Activated CD4-positive, alpha-beta T cell treated with anti-CD3 and anti-CD28 coated beads, Interleukin-2, amount 10 ng/mL, durations not matched to agents 24 days and 14 days (primary cell): ENCODE results near the gene MYL11. TPM values are rescaled to one million over a fixed set of nuclear protein-coding genes. Genes with fewer than 3 reads are reported as not detected.
"Not testable (repeated sequence)": the region's sequence is repeated elsewhere in the genome, so short reads cannot be mapped to it uniquely, and the experiment has no call there.

Experiments used
- DNase-seq: peaks from one replicate; pipeline ENCODE4 v3.0.0; 2022
- H3K27ac Mint-ChIP-seq: one replicate; pipeline ENCODE4 v1.8.0; 2022; ENCODE audit warnings: mild to moderate bottlenecking, mixed read lengths
- H3K27me3 Mint-ChIP-seq: one replicate; pipeline ENCODE4 v1.8.0; 2022; ENCODE audit warnings: mixed read lengths
- H3K36me3 Mint-ChIP-seq: one replicate; pipeline ENCODE4 v1.8.0; 2022; ENCODE audit warnings: low read depth, mild to moderate bottlenecking, mixed read lengths
- H3K4me1 Mint-ChIP-seq: one replicate; pipeline ENCODE4 v1.8.0; 2021; ENCODE audit warnings: mixed read lengths
- H3K4me3 Mint-ChIP-seq: one replicate; pipeline ENCODE4 v1.8.0; 2022; ENCODE audit warnings: mild to moderate bottlenecking, moderate library complexity, mixed read lengths
- H3K9me3 Mint-ChIP-seq: one replicate; pipeline ENCODE4 v1.8.0; 2021; ENCODE audit warnings: mixed read lengths
- intact Hi-C: fragments of 100-400 bp; cut with micrococcal nuclease; formaldehyde crosslinking; loops from one replicate; pipeline ENCODE4 v1.15.1; 2023
- total RNA-seq: library from RNA; stranded (reverse); gene quantifications from 2 replicates; pipeline ENCODE4 v1.2.3, GENCODE V29; 2022

The MYL11 gene
- 1.0 and 1.3 TPM in 2 replicates for total RNA-seq

GRCh38 chr16:30374538-30374937 lies at the start of gene MYL11:
TSS of gene MYL11 (plus strand) at chr16:30374802. CDS start at chr16:30374858, 56 bp downstream.
- Mint-ChIP-seq H3K27ac (peak within 1 kb of the TSS; percentile 48), H3K4me3 (no peak within 1 kb of the TSS), H3K36me3 (peaks cover 11% of the 10 kb centered on the region), H3K27me3 (peaks cover 4% of the 10 kb centered on the region), H3K9me3 (no peaks in the 10 kb centered on the region), H3K4me1 (peaks cover 35% of the 10 kb centered on the region)
- intact Hi-C loops: loop anchor here (5.0 to 10.0 kb wide), 2 partner anchors 153 to 380 kb away; partner anchors contain the start of genes HIRIP3, INO80E and ZNF768
- peak; percentile 58 for DNase-seq

GRCh38 chr16:30334473-30334989 lies 40.1 kb upstream of the MYL11 start:
- H3K27ac Mint-ChIP-seq: peak overlapping the region; percentile 88
- DNase-seq: peak; percentile 97
- not testable (repeated sequence) for H3K36me3 Mint-ChIP-seq, H3K9me3 Mint-ChIP-seq, H3K27me3 Mint-ChIP-seq
- intact Hi-C loops: loop anchor here (2.0 kb wide), 2 partner anchors 20 to 44 kb away; partner anchors contain the start of gene CD2BP2
- peaks cover 11% of the 10 kb centered on the region for H3K4me1 Mint-ChIP-seq
- H3K4me3 Mint-ChIP-seq: peak overlapping the region; percentile 96

DNA sequence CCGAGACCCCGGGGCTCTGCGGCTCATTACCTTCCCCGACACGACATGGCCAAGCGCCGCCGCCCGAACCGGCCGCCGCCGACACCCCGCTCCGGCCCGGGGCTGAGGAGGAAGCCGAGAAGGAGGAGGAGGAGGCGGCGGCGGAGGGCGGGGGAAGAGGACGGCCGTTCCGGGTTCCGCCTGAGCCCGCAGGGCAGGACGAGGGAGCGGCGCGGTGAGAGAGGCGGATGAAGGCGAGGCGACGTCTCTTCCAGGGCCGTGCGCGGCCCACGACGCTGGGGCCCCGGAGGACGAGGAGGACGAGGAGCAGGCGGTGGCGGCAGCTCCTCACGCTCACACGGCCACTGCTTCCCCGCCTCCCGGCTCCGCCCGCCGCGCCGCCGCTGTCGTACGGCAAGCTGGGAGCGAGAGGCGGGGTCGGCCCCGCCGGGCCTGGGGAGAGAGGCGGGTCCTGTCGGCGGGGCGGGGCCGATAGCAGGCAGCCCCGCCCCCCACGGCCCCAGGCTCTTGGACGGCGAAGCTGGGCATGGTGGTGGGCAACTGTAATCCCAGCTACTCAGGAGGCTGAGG lies 39.5 kb upstream of the MYL11 start:
- peak overlapping the region; percentile 88 for H3K27ac Mint-ChIP-seq

DNA sequence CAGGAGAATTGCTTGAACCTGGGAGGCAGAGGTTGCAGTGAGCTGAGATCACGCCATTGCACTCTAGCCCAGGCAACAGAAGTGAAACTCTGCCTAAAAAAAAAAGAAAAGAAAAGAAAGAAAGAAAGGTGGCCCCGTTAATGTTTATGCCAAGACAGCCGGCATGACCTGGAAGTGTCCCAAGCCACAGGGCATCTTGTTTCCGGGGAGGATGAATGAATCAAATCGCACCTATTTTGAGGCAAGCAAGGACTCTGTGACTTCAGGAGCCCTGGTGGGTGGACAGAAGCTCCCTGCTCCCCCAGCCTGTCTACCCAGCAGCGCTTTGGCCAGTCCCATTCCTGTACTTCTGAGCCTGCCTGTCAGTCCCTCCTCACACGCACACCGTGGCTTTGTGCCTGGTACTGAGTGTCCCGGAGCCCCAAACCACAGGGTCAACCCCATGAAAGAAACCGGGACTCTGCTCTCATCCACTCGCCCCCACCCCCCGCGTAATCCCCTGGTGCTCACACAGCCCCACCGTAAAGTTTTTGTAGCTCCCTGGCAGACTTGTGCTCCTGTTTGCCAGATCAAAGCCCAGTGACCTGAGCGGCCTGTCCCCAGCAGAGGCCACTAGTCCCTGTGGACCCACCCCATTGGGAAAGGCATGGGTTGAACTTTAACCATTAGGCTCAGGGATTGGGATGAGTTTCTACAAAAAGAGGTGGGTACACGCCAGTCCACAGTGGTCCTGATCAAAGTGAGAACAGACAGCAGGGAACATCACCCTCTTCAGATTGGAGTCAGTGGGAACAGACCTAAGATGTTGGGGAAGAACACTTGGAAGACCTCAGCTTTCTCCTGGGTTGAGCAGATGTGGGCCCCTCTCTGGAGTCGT lies 38.8 kb upstream of the MYL11 start:
- no peak for DNase-seq
- Mint-ChIP-seq H3K36me3 (no peaks in the 10 kb centered on the region), H3K4me1 (peaks cover 13% of the 10 kb centered on the region), H3K27me3 (no peaks in the 10 kb centered on the region), H3K9me3 (no peaks in the 10 kb centered on the region), H3K4me3 (peak overlapping the region; percentile 86), H3K27ac (peak overlapping the region; percentile 83)
- intact Hi-C loops: loop anchor here (1.0 to 5.0 kb wide), 4 partner anchors 19 to 71 kb away; partner anchors contain the start of genes CD2BP2, TBC1D10B and ZNF771

More for the DNA sequence above, 39.5 kb upstream of the MYL11 start:
- not testable (repeated sequence) for H3K9me3 Mint-ChIP-seq, H3K36me3 Mint-ChIP-seq, H3K27me3 Mint-ChIP-seq
- peak; percentile 95 for DNase-seq
- Mint-ChIP-seq H3K4me3 (peak overlapping the region; percentile 86), H3K4me1 (peaks cover 13% of the 10 kb centered on the region)
- intact Hi-C loops: loop anchor here (1.0 to 5.0 kb wide), 4 partner anchors 20 to 72 kb away; partner anchors contain the start of genes CD2BP2, TBC1D10B and ZNF771

DNA sequence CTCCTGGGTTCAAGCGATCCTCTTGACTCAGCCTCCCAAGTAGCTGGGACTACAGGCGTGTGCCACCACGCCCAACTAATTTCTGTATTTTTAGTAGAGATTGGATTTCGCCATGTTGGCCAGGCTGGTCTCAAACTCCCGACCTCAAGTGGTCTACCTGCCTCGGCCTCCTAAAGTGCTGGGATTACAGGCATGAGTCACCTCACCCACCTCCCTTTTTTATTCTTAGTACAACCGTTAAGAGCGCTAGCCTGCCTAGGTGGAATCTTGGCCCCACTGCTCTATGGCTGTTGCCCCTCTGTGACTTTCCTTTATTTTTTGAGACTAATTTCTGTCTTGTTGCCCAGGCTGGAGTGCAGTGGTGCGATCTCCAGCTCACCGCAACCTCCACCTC lies 36.6 kb upstream of the MYL11 start:
- not testable (repeated sequence) for H3K27ac Mint-ChIP-seq, H3K36me3 Mint-ChIP-seq, DNase-seq, H3K4me3 Mint-ChIP-seq, H3K27me3 Mint-ChIP-seq, H3K9me3 Mint-ChIP-seq
- intact Hi-C loops: loop anchor here (5.0 kb wide), 1 partner anchor 69 kb away; the partner anchor contains the start of gene ZNF771
- H3K4me1 Mint-ChIP-seq: peaks cover 13% of the 10 kb centered on the region

DNA sequence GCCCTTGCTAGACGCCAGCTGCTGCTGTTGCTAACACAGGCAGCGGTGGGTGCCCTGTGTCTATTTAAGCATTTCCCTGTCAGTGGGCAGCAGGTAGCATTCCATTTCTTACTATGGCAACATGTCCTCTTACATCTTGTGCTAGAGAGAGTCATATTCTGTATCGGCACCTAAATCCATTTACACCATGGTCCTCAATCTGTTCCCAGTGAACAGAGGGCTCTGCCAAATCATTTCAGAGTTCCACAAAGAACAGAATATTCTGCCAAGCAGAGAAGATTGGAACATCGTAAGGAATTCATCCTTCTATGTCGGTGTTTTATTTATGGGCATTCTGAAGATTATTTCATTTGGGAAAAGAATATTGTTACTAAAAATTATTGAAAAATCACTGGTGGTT lies 35.9 kb upstream of the MYL11 start:
- H3K4me3 Mint-ChIP-seq: not testable (repeated sequence)
- intact Hi-C loops: loop anchor here (5.0 kb wide), 1 partner anchor 69 kb away; the partner anchor contains the start of gene ZNF771

GRCh38 chr16:30340621-30341020 lies 34.0 kb upstream of the MYL11 start:
- H3K4me1 Mint-ChIP-seq: peaks cover 13% of the 10 kb centered on the region
- no peaks in the 10 kb centered on the region for H3K27me3 Mint-ChIP-seq
- H3K27ac Mint-ChIP-seq: no peak overlapping the region
- H3K36me3 Mint-ChIP-seq: no peaks in the 10 kb centered on the region
- H3K9me3 Mint-ChIP-seq: no peaks in the 10 kb centered on the region
- intact Hi-C loops: no loop called here
- DNase-seq: no peak
- no peak overlapping the region for H3K4me3 Mint-ChIP-seq

More for the DNA sequence above, 35.9 kb upstream of the MYL11 start:
- H3K9me3 Mint-ChIP-seq, H3K27ac Mint-ChIP-seq, H3K36me3 Mint-ChIP-seq, H3K27me3 Mint-ChIP-seq, DNase-seq: not testable (repeated sequence)
- H3K4me1 Mint-ChIP-seq: peaks cover 13% of the 10 kb centered on the region

GRCh38 chr16:30341971-30342370 lies 32.6 kb upstream of the MYL11 start:
- H3K36me3 Mint-ChIP-seq, H3K4me3 Mint-ChIP-seq, H3K9me3 Mint-ChIP-seq, H3K4me1 Mint-ChIP-seq, H3K27ac Mint-ChIP-seq, DNase-seq, intact Hi-C loops, H3K27me3 Mint-ChIP-seq: not testable (repeated sequence)

- no peak overlapping the region for H3K4me3 Mint-ChIP-seq
- no peak for DNase-seq
Measured at GRCh38 chr16:30342751-30343490, 31.7 kb upstream of the MYL11 start.

DNA sequence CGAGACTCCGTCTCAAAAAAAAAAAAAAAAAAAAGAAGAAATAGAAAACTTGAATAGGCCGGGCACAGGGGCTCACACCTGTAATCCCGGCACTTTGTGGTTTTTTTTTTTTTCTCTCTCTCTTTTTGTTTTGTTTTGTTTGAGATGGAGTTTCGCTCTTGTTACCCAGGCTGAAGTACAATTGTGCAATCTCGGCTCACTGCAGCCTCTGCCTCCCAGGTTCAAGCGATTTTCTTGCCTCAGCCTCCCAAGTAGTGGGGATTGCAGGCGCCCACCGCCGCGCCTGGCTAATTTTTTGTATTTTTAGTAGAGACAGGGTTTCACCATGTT lies 31.1 kb upstream of the MYL11 start:
- H3K4me3 Mint-ChIP-seq, intact Hi-C loops, H3K27ac Mint-ChIP-seq, DNase-seq, H3K36me3 Mint-ChIP-seq, H3K27me3 Mint-ChIP-seq, H3K9me3 Mint-ChIP-seq, H3K4me1 Mint-ChIP-seq: not testable (repeated sequence)

More at GRCh38 chr16:30342751-30343490, 31.7 kb upstream of the MYL11 start:
- H3K9me3 Mint-ChIP-seq: no peaks in the 10 kb centered on the region
- peaks cover 8% of the 10 kb centered on the region for H3K4me1 Mint-ChIP-seq
- intact Hi-C loops: no loop called here
- no peak overlapping the region for H3K27ac Mint-ChIP-seq
- H3K36me3 Mint-ChIP-seq: peaks cover 1% of the 10 kb centered on the region
- H3K27me3 Mint-ChIP-seq: no peaks in the 10 kb centered on the region

DNA sequence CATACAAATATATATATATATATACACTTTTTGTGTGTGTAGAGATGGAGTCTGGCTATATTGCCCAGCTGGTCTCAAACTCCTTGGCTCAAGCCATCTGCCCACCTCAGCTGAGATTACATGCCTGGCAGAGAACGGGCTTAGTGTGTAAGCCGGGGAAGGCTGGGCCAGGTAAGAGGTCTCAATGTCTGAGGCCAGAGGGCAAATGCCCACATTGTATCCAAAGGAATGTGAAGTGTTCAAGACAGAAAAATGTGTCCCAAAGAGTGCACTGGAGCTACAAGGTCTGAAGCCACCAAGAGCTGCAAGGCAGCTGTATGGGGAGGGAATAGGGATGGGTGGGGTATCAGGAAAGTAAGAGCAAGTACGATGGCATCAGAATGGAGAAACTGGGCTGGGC lies 28.3 kb upstream of the MYL11 start:
- Mint-ChIP-seq H3K36me3 (peaks cover 23% of the 10 kb centered on the region), H3K4me3 (no peak overlapping the region), H3K4me1 (peaks cover 16% of the 10 kb centered on the region), H3K9me3 (no peaks in the 10 kb centered on the region), H3K27ac (no peak overlapping the region), H3K27me3 (no peaks in the 10 kb centered on the region)
- no peak for DNase-seq
- intact Hi-C loops: no loop called here

GRCh38 chr16:30348113-30348512 lies 26.5 kb upstream of the MYL11 start:
- H3K27me3 Mint-ChIP-seq: no peaks in the 10 kb centered on the region
- peaks cover 17% of the 10 kb centered on the region for H3K4me1 Mint-ChIP-seq
- H3K9me3 Mint-ChIP-seq: no peaks in the 10 kb centered on the region
- intact Hi-C loops: no loop called here
- H3K27ac Mint-ChIP-seq: no peak overlapping the region
- no peak overlapping the region for H3K4me3 Mint-ChIP-seq
- no peak for DNase-seq
- peaks cover 39% of the 10 kb centered on the region for H3K36me3 Mint-ChIP-seq

GRCh38 chr16:30348929-30349328 lies 25.7 kb upstream of the MYL11 start:
- Mint-ChIP-seq H3K9me3 (no peaks in the 10 kb centered on the region), H3K27ac (no peak overlapping the region), H3K4me3 (no peak overlapping the region), H3K36me3 (peaks cover 43% of the 10 kb centered on the region), H3K4me1 (peaks cover 19% of the 10 kb centered on the region), H3K27me3 (no peaks in the 10 kb centered on the region)
- intact Hi-C loops: no loop called here
- DNase-seq: no peak
